ENCODE data around the gene HELLS.

DNA sequence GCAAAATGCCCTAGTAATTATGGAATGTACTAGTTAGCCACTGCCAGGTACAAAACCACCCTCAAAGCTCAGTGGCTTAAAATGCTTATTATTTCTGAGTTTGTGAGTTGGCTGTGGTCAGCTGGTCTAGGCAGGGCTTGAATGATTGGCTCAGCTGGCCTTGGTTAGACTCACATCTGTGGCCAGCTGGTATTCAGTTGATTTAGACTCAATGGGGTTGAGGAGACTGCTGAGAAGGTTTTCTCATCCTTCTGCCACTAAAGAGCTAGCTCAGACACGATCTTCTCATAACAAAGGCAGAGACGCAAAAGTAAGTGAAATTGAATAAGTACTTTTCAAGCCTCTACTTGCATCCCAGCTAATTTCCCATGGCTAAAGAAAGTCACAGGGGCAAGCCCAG, 80.9 kb downstream of the HELLS start:
- TF ChIP-seq, protein P1, sequence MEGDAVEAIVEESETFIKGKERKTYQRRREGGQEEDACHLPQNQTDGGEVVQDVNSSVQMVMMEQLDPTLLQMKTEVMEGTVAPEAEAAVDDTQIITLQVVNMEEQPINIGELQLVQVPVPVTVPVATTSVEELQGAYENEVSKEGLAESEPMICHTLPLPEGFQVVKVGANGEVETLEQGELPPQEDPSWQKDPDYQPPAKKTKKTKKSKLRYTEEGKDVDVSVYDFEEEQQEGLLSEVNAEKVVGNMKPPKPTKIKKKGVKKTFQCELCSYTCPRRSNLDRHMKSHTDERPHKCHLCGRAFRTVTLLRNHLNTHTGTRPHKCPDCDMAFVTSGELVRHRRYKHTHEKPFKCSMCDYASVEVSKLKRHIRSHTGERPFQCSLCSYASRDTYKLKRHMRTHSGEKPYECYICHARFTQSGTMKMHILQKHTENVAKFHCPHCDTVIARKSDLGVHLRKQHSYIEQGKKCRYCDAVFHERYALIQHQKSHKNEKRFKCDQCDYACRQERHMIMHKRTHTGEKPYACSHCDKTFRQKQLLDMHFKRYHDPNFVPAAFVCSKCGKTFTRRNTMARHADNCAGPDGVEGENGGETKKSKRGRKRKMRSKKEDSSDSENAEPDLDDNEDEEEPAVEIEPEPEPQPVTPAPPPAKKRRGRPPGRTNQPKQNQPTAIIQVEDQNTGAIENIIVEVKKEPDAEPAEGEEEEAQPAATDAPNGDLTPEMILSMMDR (IDR thresholded peaks at IDR 0.05): no peak
- TF ChIP-seq POLR2A (IDR thresholded peaks at IDR 0.05): no peak

All from testis (tissue), 2 donors.